ENCODE data around the gene MCC.

DNA sequence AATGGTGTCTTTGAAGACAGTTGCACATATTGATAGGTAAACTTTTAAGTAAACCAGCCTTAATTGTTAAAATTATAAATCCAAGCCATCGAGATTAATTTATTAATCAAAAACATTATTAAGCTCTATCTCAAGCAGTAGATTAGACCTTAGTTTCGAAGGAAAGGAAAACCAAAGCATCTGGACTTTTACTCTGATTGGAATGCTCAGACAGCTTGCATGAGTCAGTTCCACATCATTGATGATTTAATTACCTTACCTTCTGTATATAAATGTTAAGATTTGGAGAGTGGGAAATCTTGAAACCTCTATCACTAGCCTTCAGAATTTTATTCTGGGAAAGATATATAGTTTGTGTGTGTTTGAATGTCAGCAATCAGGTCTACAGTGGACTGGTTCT is 487.8 kb downstream of the MCC start:
- TF ChIP-seq, protein P1, sequence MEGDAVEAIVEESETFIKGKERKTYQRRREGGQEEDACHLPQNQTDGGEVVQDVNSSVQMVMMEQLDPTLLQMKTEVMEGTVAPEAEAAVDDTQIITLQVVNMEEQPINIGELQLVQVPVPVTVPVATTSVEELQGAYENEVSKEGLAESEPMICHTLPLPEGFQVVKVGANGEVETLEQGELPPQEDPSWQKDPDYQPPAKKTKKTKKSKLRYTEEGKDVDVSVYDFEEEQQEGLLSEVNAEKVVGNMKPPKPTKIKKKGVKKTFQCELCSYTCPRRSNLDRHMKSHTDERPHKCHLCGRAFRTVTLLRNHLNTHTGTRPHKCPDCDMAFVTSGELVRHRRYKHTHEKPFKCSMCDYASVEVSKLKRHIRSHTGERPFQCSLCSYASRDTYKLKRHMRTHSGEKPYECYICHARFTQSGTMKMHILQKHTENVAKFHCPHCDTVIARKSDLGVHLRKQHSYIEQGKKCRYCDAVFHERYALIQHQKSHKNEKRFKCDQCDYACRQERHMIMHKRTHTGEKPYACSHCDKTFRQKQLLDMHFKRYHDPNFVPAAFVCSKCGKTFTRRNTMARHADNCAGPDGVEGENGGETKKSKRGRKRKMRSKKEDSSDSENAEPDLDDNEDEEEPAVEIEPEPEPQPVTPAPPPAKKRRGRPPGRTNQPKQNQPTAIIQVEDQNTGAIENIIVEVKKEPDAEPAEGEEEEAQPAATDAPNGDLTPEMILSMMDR (conservative IDR thresholded peaks at IDR 0.05 in 1 of 2, IDR thresholded peaks at IDR 0.05 in 1 of 2; ENCODE audit: extremely low read depth in 1 of 2, insufficient read depth in 1 of 2, low read depth in 1 of 2, low read length in 2 of 2): no peak
- TF ChIP-seq EZH2 (IDR thresholded peaks at IDR 0.05; ENCODE audit: borderline replicate concordance, low read length): no peak
